HCT116 (cell line): ENCODE results near the gene EFCAB8. TPM values are rescaled to one million over a fixed set of nuclear protein-coding genes. Genes with fewer than 3 reads are reported as not detected.

Experiments used
- ATAC-seq: fragments of 200-7000 bp; cut with Tn5 transposase; 2 replicates; pipeline ENCODE4 v1.9.1; 2020; ENCODE audit warnings: mild to moderate bottlenecking, moderate library complexity
- BruUV-seq: library from RNA; stranded (reverse); fragments of 400-500 nt; replicated peaks from 2 replicates; lab custom pipeline; 2021; lab: Mats Ljungman, UMichigan
- CTCF ChIA-PET: fragments of 300-600 bp; sonication (Branson Sonifier 250); formaldehyde crosslinking; loops from one replicate; lab custom pipeline; 2021; ENCODE audit warnings: antibody characterized with exemption; lab: Charles Lee
- POLR2A ChIA-PET: fragments of 300-600, 350-600 bp; sonication (Branson Sonifier 250); formaldehyde crosslinking; loops from one replicate; lab custom pipeline; 2021; ENCODE audit warnings: antibody characterized with exemption; lab: Charles Lee
- RAD21 ChIA-PET, 2 experiments: fragments of 300-600 bp; sonication (Branson Sonifier 250); formaldehyde crosslinking; loops; one replicate each; lab custom pipeline; 2023; ENCODE audit warnings: low total read pairs in 2 of 2; ENCODE audit not compliant: uncharacterized antibody in 2 of 2, unreplicated experiment in 2 of 2, low non-redundant PET in 1 of 2; lab: Charles Lee
- DNase-seq: peaks from one replicate; pipeline ENCODE4 v3.0.0-alpha.2; 2010; ENCODE audit warnings: low read depth, low spot score
- H2AFZ ChIP-seq: fragments of 200-600 bp; shearing (Covaris generic), sonication (generic); 2 replicates; pipeline ENCODE4 v1.6.1; 2017; ENCODE audit warnings: low read depth, mixed run types, mixed read lengths, antibody characterized with exemption, low read length; ENCODE audit not compliant: poor library complexity, severe bottlenecking
- H3K27ac ChIP-seq: 2 replicates; pipeline ENCODE4 v1.5.1; 2012; ENCODE audit warnings: low read depth, low read length
- H3K27me3 ChIP-seq: fragments of 200-600 bp; sonication (generic); 2 replicates; pipeline ENCODE4 v1.6.1; 2016; ENCODE audit warnings: mixed run types, low read length, mixed read lengths; ENCODE audit not compliant: insufficient read depth
- H3K36me3 ChIP-seq, 2 experiments: fragments of 200-500 bp in 1 of 2; fragments of 200-600 bp in 1 of 2; sonication (Bioruptor generic) in 1 of 2; sonication (generic) in 1 of 2; 2 replicates each; pipeline versions ENCODE4 v1.5.1 to v1.6.1; 2014 to 2016; ENCODE audit warnings: low read length in 2 of 2, inconsistent platforms in 1 of 2, mixed read lengths in 1 of 2, mixed run types in 1 of 2; ENCODE audit not compliant: insufficient read depth in 2 of 2, control insufficient read depth in 1 of 2
- H3K4me1 ChIP-seq, 2 experiments: fragments of 200-600 bp in 1 of 2; sonication (generic) in 1 of 2; 2 replicates each; pipeline versions ENCODE4 v1.5.1 to v1.6.1; 2012 to 2017; ENCODE audit warnings: low read length in 2 of 2, inconsistent platforms in 1 of 2, mild to moderate bottlenecking in 1 of 2, mixed read lengths in 1 of 2, mixed run types in 1 of 2, moderate library complexity in 1 of 2; ENCODE audit not compliant: insufficient read depth in 2 of 2, control insufficient read depth in 1 of 2
- H3K4me2 ChIP-seq: fragments of 200-600 bp; sonication (generic); 2 replicates; pipeline ENCODE4 v1.6.1; 2017; ENCODE audit warnings: mixed run types, low read length, mixed read lengths
- H3K4me3 ChIP-seq, 2 experiments: fragments of 200-600 bp in 1 of 2; sonication (generic) in 1 of 2; replicated peaks in 1 of 2; 2 replicates each; pipeline ENCODE4 v1.5.1; 2011 to 2016; ENCODE audit warnings: low read length in 2 of 2, control low read depth in 1 of 2, low read depth in 1 of 2, mild to moderate bottlenecking in 1 of 2, mixed read lengths in 1 of 2, mixed run types in 1 of 2
- H3K79me2 ChIP-seq: fragments of 200-600 bp; sonication (generic); 2 replicates; pipeline ENCODE4 v1.6.1; 2017; ENCODE audit warnings: mild to moderate bottlenecking, mixed run types, low read length, moderate library complexity, mixed read lengths; ENCODE audit not compliant: insufficient read depth
- H3K9ac ChIP-seq: fragments of 200-600 bp; sonication (generic); 2 replicates; pipeline ENCODE4 v1.6.1; 2016; ENCODE audit warnings: low read length, mixed read lengths
- H3K9me2 ChIP-seq: fragments of 200-600 bp; sonication (generic), shearing (Covaris generic); 2 replicates; pipeline ENCODE4 v1.6.1; 2017; ENCODE audit warnings: mixed run types, mild to moderate bottlenecking, moderate library complexity; ENCODE audit not compliant: insufficient read depth
- H3K9me3 ChIP-seq, 2 experiments: fragments of 200-500 bp in 1 of 2; fragments of 200-600 bp in 1 of 2; sonication (Bioruptor generic) in 1 of 2; sonication (generic) in 1 of 2; 2 replicates each; pipeline ENCODE4 v1.6.1; 2014 to 2017; ENCODE audit warnings: low read length in 2 of 2, mixed read lengths in 2 of 2, inconsistent platforms in 1 of 2, low read depth in 1 of 2, mild to moderate bottlenecking in 1 of 2, mixed run types in 1 of 2, moderate library complexity in 1 of 2; ENCODE audit not compliant: control insufficient read depth in 1 of 2, insufficient read depth in 1 of 2
- H4K20me1 ChIP-seq: fragments of 200-600 bp; sonication (generic), shearing (Covaris generic); 2 replicates; pipeline ENCODE4 v1.6.1; 2017; ENCODE audit warnings: mixed run types, mild to moderate bottlenecking, moderate library complexity; ENCODE audit not compliant: insufficient read depth
- CBX3 ChIP-seq: IDR thresholded peaks from 2 replicates; pipeline ENCODE4 v1.6.1; 2012; ENCODE audit warnings: low read depth
- CEBPB ChIP-seq: IDR thresholded peaks from 2 replicates; pipeline ENCODE4 v1.6.1; 2012; ENCODE audit warnings: low read depth
- EGR1 ChIP-seq: IDR thresholded peaks from 2 replicates; pipeline ENCODE4 v1.6.1; 2012; ENCODE audit warnings: low read depth
- EZH2phosphoT487 ChIP-seq: fragments of 200-600 bp; IDR thresholded peaks from 2 replicates; pipeline ENCODE4 v1.6.1; 2018; ENCODE audit warnings: antibody characterized with exemption, borderline replicate concordance
- FOSL1 ChIP-seq: IDR thresholded peaks from 2 replicates; pipeline ENCODE4 v1.6.1; 2012; ENCODE audit warnings: low read depth
- POLR2A ChIP-seq: IDR thresholded peaks from 2 replicates; pipeline ENCODE4 v1.7.0; 2011; ENCODE audit warnings: borderline replicate concordance; ENCODE audit not compliant: insufficient read depth, insufficient read length; ENCODE audit errors: extremely low read depth
- SIN3A ChIP-seq: IDR thresholded peaks from 2 replicates; pipeline ENCODE4 v1.6.1; 2012; ENCODE audit warnings: low read depth
- SRF ChIP-seq: IDR thresholded peaks from 2 replicates; pipeline ENCODE4 v1.6.1; 2012; ENCODE audit warnings: low read depth
- YY1 ChIP-seq: IDR thresholded peaks from 2 replicates; pipeline ENCODE4 v1.6.1; 2011; ENCODE audit warnings: low read length, low read depth, moderate library complexity, mild to moderate bottlenecking; ENCODE audit not compliant: insufficient replicate concordance; ENCODE audit errors: extremely low read depth
- ZNF274 ChIP-seq: fragments of 200-500 bp; sonication (Bioruptor generic); IDR thresholded peaks from 2 replicates; pipeline ENCODE4 v1.6.1; 2014; ENCODE audit warnings: mild to moderate bottlenecking, low read depth, low read length, inconsistent platforms
- intact Hi-C: fragments of 100-400 bp; cut with micrococcal nuclease; formaldehyde crosslinking; loops from 2 replicates; pipeline ENCODE4 v1.10.0; 2022
- total RNA-seq: library from RNA; stranded (reverse); gene quantifications from one replicate; pipeline ENCODE4 v1.2.1, GENCODE V29; 2021; ENCODE audit not compliant: unreplicated experiment
- TF ChIP-seq, protein P1 (sequence below): IDR thresholded peaks from 2 replicates; pipeline ENCODE4 v1.6.1; 2012
- TF ChIP-seq, protein P2 (sequence below): IDR thresholded peaks from 2 replicates; pipeline ENCODE4 v1.6.1; 2012
- TF ChIP-seq, protein P3 (sequence below), 3 experiments: fragments of 200-600 bp in 1 of 3; sonication (generic) in 1 of 3; IDR thresholded peaks in 2 of 3; conservative IDR thresholded peaks in 1 of 3; 2 replicates each; pipeline ENCODE4 v1.5.1; 2012 to 2017; ENCODE audit warnings: low read depth in 2 of 3, low read length in 2 of 3, antibody characterized with exemption in 1 of 3, borderline replicate concordance in 1 of 3, control low read depth in 1 of 3, mild to moderate bottlenecking in 1 of 3, mixed read lengths in 1 of 3, mixed run types in 1 of 3, moderate library complexity in 1 of 3; ENCODE audit not compliant: insufficient read depth in 1 of 3

EFCAB8 gene
- total RNA-seq, 1 experiment from 2014 or later: 0.42 TPM

DNA sequence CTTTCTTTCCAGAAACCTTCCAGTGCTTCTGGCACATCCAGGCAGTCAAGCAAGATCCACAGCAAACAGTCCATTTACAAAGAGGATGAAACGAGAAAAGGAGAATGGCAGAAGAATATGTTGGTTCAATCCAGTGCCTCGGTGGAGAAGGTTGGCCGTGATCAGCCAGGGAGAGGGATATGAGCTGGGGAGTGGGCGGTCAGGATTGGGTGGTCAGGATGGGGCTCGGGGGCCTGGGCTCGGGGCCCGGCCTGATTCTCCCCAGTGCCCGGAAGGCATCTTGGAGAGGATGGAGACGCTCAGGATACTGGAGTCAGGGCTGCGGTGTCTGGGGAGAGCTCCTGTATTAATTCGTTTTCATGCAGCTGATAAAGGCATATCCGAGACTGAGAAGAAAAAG lies 61.3 kb downstream of the EFCAB8 start:
- no peaks in the 10 kb centered on the region for H3K4me1 ChIP-seq
- intact Hi-C loops: no loop called here
- no peaks in the 10 kb centered on the region for H3K36me3 ChIP-seq
- no peaks in the 10 kb centered on the region for H3K9me2 ChIP-seq
- ChIA-PET RAD21 (no interaction called here), POLR2A (no interaction called here), CTCF (no interaction called here)
- no peak for DNase-seq
- ATAC-seq: no peak
- H3K79me2 ChIP-seq: no peaks in the 10 kb centered on the region
- H2AFZ ChIP-seq: no peak overlapping the region
- H4K20me1 ChIP-seq: no peaks in the 10 kb centered on the region
- no peaks in the 10 kb centered on the region for H3K27me3 ChIP-seq
- no peak overlapping the region for H3K4me3 ChIP-seq
- no peak overlapping the region for H3K9ac ChIP-seq
- no peak for TF ChIP-seq EZH2phosphoT487
- TF ChIP-seq SRF: no peak
- TF ChIP-seq FOSL1: no peak
- TF ChIP-seq, protein P1, sequence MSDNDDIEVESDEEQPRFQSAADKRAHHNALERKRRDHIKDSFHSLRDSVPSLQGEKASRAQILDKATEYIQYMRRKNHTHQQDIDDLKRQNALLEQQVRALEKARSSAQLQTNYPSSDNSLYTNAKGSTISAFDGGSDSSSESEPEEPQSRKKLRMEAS: no peak
- TF ChIP-seq ZNF274: no peak
- no peak for TF ChIP-seq CBX3
- TF ChIP-seq, protein P2, sequence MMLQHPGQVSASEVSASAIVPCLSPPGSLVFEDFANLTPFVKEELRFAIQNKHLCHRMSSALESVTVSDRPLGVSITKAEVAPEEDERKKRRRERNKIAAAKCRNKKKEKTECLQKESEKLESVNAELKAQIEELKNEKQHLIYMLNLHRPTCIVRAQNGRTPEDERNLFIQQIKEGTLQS: no peak
- TF ChIP-seq, protein P3, sequence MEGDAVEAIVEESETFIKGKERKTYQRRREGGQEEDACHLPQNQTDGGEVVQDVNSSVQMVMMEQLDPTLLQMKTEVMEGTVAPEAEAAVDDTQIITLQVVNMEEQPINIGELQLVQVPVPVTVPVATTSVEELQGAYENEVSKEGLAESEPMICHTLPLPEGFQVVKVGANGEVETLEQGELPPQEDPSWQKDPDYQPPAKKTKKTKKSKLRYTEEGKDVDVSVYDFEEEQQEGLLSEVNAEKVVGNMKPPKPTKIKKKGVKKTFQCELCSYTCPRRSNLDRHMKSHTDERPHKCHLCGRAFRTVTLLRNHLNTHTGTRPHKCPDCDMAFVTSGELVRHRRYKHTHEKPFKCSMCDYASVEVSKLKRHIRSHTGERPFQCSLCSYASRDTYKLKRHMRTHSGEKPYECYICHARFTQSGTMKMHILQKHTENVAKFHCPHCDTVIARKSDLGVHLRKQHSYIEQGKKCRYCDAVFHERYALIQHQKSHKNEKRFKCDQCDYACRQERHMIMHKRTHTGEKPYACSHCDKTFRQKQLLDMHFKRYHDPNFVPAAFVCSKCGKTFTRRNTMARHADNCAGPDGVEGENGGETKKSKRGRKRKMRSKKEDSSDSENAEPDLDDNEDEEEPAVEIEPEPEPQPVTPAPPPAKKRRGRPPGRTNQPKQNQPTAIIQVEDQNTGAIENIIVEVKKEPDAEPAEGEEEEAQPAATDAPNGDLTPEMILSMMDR (IDR thresholded peaks at IDR 0.05 in 2 of 3, conservative IDR thresholded peaks at IDR 0.05 in 1 of 3; ENCODE audit: borderline replicate concordance in 1 of 3, insufficient read depth in 1 of 3, low read depth in 2 of 3, low read length in 2 of 3): no peak
- TF ChIP-seq CEBPB: no peak
- no peak for TF ChIP-seq SIN3A
- no peak for TF ChIP-seq EGR1
- no peak for TF ChIP-seq POLR2A
- TF ChIP-seq YY1: no peak
- H3K27ac ChIP-seq: no peak overlapping the region
- no TSS peak for BruUV-seq
- H3K9me3 ChIP-seq: peaks cover 8 to 10% of the 10 kb centered on the region in 2 experiments; a peak in 3 of 4 replicates
- no peak overlapping the region for H3K4me2 ChIP-seq
